Epithelial cell of proximal tubule (primary cell): ENCODE results near the gene AKR7A3. TPM values are rescaled to one million over a fixed set of nuclear protein-coding genes. Genes with fewer than 3 reads are reported as not detected.
"Not testable (repeated sequence)": the region's sequence is repeated elsewhere in the genome, so short reads cannot be mapped to it uniquely, and the experiment has no call there.

Source experiments
- DNase-seq: peaks from one replicate; pipeline ENCODE4 v3.0.0-alpha.2; 2011; ENCODE audit warnings: low read depth
- H3K4me3 ChIP-seq: 2 replicates; pipeline ENCODE4 v1.5.1; 2011; ENCODE audit warnings: low read depth, mild to moderate bottlenecking, low read length
- total RNA-seq: library from RNA; depleted of rRNA; stranded (reverse); fragments of >200 nt; gene quantifications from 2 replicates; pipeline ENCODE4 v1.2.3, GENCODE V29; 2015
- TF ChIP-seq, protein P1 (sequence below): conservative IDR thresholded peaks from 2 replicates; pipeline ENCODE4 v1.5.1; 2012; ENCODE audit warnings: low read depth, mild to moderate bottlenecking, low read length

The AKR7A3 gene
- total RNA-seq, 1 donor from 2014 or later = 1.3 TPM

DNA sequence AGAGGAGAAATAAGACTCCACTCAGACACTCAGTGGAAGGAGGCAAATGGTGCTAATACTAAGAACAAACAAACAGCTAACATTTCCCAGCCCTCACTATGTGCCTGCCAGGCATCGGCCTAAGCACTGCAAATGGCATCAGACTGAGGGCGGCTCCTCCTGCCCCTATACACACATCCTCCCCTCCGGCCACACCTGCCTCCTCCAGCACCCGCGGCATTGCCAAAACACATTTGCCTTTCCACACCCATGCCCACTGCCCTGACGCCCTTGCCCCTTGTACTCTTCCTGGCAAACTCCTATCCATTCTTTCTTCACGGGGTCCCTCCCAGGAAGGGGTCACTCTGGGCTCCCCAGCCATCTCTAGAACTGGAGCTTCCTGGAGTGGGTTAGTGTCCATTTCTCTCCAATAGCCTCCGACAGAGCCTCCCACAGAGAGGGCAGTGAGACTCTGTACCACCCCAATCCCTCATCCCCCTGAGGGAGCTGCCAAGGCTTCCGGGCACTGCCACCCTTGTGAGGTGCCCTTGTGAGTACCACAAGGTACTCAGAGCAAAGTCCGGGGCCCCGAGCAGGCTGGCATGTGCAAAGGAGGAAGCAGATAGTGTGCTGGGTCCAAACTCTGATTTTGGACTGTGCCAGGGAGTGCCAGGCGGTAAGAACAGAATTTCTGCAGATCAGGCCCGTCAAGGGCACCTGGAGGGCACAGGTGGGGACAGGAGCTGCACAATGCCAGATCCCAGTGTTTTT lies 959 bp downstream of the AKR7A3 start:
- TF ChIP-seq, protein P1, sequence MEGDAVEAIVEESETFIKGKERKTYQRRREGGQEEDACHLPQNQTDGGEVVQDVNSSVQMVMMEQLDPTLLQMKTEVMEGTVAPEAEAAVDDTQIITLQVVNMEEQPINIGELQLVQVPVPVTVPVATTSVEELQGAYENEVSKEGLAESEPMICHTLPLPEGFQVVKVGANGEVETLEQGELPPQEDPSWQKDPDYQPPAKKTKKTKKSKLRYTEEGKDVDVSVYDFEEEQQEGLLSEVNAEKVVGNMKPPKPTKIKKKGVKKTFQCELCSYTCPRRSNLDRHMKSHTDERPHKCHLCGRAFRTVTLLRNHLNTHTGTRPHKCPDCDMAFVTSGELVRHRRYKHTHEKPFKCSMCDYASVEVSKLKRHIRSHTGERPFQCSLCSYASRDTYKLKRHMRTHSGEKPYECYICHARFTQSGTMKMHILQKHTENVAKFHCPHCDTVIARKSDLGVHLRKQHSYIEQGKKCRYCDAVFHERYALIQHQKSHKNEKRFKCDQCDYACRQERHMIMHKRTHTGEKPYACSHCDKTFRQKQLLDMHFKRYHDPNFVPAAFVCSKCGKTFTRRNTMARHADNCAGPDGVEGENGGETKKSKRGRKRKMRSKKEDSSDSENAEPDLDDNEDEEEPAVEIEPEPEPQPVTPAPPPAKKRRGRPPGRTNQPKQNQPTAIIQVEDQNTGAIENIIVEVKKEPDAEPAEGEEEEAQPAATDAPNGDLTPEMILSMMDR = no peak
- peak overlapping the region; percentile 60 for H3K4me3 ChIP-seq
- no peak for DNase-seq

DNA sequence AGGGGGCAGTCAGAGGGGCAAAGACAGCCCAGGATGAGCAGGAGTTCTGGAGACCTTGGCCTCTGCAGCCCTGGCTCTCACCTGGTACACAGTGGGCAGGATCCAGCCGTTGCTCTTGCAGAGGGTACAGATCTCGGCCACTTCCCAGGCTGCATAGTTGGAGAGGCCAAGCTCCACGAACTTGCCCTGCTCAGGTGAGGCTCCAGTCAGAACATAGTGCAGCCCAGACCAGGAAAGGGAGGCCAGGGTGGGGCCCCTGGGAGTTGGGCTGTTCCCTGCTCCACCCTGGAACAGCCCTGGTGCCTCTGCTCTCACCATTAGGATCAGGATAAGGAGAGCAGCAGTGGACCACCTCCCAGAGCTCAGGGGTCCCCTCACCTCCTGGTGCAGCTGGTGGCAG lies 2.8 kb downstream of the AKR7A3 start:
- not testable (repeated sequence) for DNase-seq, H3K4me3 ChIP-seq

DNA sequence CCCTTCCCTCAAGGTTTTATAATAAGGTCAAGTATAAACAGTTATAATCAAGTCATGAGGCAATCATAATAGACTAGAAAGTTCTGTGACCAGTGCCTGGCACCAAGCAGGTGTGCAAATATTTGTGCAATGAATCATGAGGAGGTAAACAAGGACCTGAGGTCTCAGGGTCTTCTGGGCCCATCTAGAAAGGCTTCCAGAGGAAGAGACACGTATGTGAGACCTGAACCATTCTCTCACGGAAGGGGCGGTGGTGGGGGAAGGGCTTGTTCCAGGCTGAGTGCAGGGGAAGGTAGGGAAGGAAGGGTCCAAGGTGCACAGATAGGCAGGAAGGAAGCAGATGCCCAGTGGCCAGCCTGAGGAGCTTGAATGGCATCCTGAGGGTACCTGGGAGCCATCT lies 3.2 kb downstream of the AKR7A3 start:
- H3K4me3 ChIP-seq, DNase-seq: not testable (repeated sequence)

DNA sequence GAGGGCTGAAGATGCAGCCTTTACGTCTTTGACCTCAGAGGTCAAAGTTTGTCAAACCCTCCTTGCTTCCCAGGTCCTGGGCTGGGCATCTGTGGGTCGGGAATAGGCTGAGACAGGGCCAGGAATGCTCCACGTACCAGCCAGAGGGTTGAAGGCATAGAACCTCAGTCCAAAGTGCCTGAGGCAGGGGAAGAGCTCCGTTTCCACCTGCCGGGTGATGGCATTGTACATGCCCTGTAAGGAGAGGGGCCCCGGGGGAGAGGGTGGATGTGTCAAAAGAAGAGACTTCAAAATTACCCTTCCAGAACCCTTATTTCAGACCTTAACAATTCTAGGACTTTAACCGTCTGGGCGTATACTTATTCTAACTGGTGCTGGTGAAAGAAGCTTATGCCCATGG lies 3.7 kb downstream of the AKR7A3 start:
- DNase-seq = no peak
- TF ChIP-seq, protein P1 = no peak
- H3K4me3 ChIP-seq = no peak overlapping the region

DNA sequence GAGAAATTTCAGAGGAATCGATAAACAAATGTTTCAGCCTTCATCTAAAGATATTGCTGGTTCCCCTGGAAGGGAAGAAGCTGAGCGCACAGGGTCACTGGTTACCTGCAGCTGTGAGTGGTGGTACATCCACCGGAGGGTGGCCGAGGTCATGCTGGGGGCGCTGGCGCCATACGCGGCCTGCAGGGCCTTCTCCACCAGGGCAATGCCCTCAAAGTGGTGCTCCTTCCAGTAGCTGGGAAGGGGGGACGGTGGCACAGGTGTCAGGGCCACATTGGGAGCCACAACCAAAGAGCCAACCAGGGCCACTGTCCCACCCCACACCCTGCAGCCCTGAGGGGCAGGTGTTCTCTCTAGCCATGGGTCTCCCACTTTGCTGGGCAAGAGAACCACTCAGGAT lies 4.7 kb downstream of the AKR7A3 start:
- TF ChIP-seq, protein P1 = no peak
- DNase-seq = no peak
- H3K4me3 ChIP-seq = no peak overlapping the region

DNA sequence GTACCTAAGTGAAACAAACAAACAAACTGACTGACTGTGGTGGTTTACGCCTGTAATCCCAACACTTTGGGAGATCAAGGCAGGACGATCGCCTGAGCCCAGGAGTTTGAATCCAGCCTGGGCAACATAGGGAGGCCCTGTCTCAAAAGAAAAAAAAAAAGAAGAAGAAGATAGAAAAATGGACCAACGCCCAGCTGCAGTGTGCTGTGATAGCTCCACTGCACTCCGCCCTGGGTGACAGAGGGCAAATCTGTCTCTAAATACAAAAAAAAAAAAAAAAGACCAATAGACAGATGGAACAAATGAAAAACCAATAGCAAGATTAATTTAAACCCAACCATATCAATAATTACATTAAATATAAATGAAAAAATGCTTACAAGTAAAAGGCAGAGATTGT lies 13.9 kb downstream of the AKR7A3 start:
- TF ChIP-seq, protein P1 = no peak
- DNase-seq = no peak
- no peak overlapping the region for H3K4me3 ChIP-seq

DNA sequence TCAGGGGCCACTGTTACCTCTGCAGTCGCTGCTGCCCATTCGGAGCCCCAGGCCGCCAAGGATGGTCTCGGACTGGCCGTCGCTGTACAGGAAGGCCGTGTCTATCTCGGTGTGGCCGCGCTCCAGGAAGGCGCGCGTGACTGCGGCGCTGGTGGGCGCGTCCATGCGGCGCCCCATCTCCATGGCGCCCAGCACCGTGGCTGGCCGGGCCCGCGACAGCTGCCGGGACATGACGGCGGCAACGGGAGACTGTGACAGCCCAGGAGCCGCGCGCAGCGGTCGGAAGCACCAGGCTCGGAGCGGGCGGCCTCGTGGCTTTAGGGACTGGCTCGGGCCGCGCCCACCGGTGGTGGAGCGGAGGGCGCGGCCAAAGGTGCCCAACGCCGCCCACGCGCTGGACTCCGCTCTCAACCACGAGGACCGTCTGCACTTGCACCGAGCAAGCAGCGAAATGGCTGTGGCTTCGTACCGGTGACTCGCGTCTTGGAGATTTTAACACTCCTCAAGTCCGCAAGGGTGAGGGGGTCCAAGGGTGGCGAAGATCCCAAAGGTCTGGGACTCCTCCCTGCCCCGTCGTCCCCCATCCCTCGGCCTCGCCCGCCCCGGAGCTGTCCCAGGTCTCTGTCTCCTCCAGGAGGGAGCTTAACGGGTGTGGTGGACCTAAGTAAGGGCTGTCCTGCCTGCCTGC lies 14.6 kb downstream of the AKR7A3 start:
- not testable (repeated sequence) for DNase-seq
- H3K4me3 ChIP-seq = peak overlapping the region; percentile 24

DNA sequence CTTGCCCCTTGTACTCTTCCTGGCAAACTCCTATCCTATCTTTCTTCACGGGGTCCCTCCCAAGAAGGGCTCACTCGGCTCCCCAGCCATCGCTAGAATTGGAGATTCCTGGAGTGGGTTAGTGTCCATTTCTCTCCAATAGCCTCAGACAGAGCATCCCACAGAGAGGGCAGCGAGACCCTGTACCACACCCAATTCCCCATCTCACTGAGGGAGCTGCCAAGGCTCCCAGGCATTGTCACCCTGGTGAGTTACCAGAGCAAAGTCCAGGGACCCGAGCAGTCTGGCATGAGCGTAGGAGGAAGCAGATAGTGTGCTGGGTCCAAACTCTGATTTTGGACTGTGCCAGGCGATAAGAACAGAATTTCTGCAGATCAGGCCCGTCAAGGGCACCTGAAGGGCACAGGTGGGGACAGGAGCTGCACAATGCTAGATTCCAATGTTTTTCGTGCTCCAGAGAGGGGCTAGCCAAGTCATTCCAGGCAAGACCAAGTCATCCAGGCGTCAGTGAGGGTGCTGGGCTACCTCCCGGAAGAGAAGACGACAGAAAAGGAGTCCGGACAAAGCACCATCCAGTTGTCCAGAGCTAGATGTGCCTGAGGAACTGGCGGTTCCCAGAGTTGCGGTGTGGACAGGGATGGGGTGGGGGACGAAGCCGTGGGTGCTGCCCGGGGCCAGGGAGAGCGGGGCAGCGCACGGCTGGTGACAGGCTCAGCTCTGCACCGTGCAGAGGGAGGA lies 15.3 kb downstream of the AKR7A3 start:
- H3K4me3 ChIP-seq = peak overlapping the region; percentile 16
- TF ChIP-seq, protein P1 = no peak

More for the DNA sequence above, 15.3 kb downstream of the AKR7A3 start:
- DNase-seq = no peak
